HFFc6 (cell line): Measurements from ENCODE around the gene KREMEN2. TPM values are rescaled to one million over a fixed set of nuclear protein-coding genes. Genes with fewer than 3 reads are reported as not detected.

Source experiments
- DNase-seq: peaks from one replicate; pipeline ENCODE4 v3.0.0-alpha.2; 2018
- H3K27ac Mint-ChIP-seq: 2 replicates; pipeline ENCODE4 v1.8.0; 2020; ENCODE audit warnings: mild to moderate bottlenecking, mixed read lengths
- H3K27me3 Mint-ChIP-seq: 2 replicates; pipeline ENCODE4 v1.8.0; 2021; ENCODE audit warnings: mild to moderate bottlenecking, moderate library complexity, mixed read lengths; ENCODE audit not compliant: insufficient read depth
- H3K36me3 Mint-ChIP-seq: 2 replicates; pipeline ENCODE4 v1.8.0; 2021; ENCODE audit warnings: low read depth, mixed read lengths
- H3K4me1 Mint-ChIP-seq: 2 replicates; pipeline ENCODE4 v1.8.0; 2020; ENCODE audit warnings: low read depth, mixed read lengths
- H3K4me3 Mint-ChIP-seq: 2 replicates; pipeline ENCODE4 v1.8.0; 2020; ENCODE audit warnings: mild to moderate bottlenecking, moderate library complexity, mixed read lengths
- H3K9me3 Mint-ChIP-seq: 2 replicates; pipeline ENCODE4 v1.8.0; 2020; ENCODE audit warnings: mild to moderate bottlenecking, mixed read lengths
- total RNA-seq, 6 experiments: library from RNA; stranded (reverse); fragmentation: NEBNext Ultra II Directional; extraction: Animal tissue kit (Norgen Biotek cat#: 25700); gene quantifications; 2 replicates in 1 of 6; 3 replicates in 5 of 6; pipeline ENCODE4 v1.2.3, GENCODE V29; 2021
- TF ChIP-seq, protein P1 (sequence below): fragments of 200-600 bp; sonication (generic); IDR thresholded peaks from 2 replicates; pipeline ENCODE4 v1.5.0; 2021; ENCODE audit warnings: antibody characterized with exemption, mild to moderate bottlenecking

The KREMEN2 gene
- total RNA-seq, 6 experiments from 2014 or later: not detected

DNA sequence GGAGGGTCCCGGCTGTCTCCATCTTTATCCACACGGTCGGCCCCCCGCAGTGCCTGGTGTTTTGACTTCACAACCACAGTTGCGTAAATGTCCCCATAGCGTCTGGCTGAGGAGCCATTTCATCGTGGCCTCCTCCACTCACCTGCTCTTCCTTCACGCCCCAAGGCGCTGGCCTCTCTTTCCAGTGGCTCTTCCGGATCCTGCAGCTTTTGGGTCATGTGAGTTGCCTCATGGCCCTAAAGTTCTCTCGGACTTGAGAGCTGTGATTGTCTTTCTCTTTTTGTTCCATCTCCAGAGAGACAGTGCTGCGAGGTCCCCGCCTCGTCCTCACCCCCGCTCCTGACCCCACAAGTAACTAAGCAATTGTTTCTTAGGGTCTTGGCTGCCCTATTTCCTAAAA lies 29.6 kb upstream of the KREMEN2 start:
- no peaks in the 10 kb centered on the region; the same call in 1 of the 2 replicates for H3K27me3 Mint-ChIP-seq
- H3K4me3 Mint-ChIP-seq: no peak overlapping the region
- peaks cover 1% of the 10 kb centered on the region; the same call in 1 of the 2 replicates for H3K36me3 Mint-ChIP-seq
- TF ChIP-seq, protein P1, sequence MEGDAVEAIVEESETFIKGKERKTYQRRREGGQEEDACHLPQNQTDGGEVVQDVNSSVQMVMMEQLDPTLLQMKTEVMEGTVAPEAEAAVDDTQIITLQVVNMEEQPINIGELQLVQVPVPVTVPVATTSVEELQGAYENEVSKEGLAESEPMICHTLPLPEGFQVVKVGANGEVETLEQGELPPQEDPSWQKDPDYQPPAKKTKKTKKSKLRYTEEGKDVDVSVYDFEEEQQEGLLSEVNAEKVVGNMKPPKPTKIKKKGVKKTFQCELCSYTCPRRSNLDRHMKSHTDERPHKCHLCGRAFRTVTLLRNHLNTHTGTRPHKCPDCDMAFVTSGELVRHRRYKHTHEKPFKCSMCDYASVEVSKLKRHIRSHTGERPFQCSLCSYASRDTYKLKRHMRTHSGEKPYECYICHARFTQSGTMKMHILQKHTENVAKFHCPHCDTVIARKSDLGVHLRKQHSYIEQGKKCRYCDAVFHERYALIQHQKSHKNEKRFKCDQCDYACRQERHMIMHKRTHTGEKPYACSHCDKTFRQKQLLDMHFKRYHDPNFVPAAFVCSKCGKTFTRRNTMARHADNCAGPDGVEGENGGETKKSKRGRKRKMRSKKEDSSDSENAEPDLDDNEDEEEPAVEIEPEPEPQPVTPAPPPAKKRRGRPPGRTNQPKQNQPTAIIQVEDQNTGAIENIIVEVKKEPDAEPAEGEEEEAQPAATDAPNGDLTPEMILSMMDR: no peak
- H3K9me3 Mint-ChIP-seq: no peaks in the 10 kb centered on the region
- no peak for DNase-seq
- H3K4me1 Mint-ChIP-seq: no peaks in the 10 kb centered on the region
- no peak overlapping the region for H3K27ac Mint-ChIP-seq

DNA sequence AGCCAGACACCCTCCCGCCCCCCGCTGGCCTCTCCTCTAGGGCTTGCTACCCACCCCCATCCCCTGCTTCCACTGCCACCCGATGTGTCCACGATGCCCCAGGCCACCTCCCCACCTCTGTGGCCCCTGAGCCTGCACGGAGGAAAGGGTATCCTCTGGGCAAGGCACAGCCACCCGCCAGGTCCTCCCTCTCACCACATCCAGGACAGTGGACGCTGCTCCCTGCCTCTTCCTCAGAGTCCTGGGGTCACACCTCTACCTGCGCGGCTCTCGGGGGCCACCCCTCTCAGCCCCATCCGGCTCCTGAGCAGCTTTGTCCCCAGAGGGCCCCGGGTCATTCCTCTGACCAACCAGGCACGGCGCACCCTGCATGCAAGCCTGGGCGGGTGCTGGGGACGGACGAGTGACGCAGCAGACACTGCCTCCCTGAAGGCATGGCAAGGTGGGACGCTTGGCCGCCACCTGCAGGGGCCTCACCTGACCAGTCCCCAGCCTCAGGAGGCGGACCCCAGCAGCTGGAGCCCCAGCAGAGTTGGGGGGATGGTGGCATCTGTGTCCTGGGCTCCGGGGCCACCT lies 27.6 kb upstream of the KREMEN2 start:
- Mint-ChIP-seq H3K27ac (no peak overlapping the region), H3K4me3 (no peak overlapping the region), H3K9me3 (no peaks in the 10 kb centered on the region), H3K36me3 (peaks cover 9% of the 10 kb centered on the region), H3K27me3 (peaks cover 2% of the 10 kb centered on the region), H3K4me1 (no peaks in the 10 kb centered on the region)
- TF ChIP-seq, protein P1: no peak
- no peak for DNase-seq

DNA sequence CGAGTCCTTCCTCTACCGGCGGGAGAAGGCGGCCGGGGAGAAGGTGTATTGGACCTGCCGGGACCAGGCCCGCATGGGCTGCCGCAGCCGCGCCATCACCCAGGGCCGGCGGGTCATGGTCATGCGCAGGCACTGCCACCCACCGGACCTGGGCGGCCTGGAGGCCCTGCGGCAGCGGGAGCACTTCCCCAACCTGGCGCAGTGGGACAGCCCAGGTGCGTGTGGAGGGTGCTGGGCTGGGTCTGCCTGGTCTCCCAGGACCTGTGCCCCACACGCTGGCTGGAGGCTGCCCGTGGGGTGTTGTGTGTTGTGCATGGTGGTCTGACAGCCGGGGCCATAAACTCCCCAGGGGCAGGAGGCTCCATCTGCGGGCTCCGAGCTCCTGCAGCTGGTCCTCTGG lies 26.9 kb upstream of the KREMEN2 start:
- no peaks in the 10 kb centered on the region for H3K9me3 Mint-ChIP-seq
- H3K4me3 Mint-ChIP-seq: no peak overlapping the region
- no peak for DNase-seq

DNA sequence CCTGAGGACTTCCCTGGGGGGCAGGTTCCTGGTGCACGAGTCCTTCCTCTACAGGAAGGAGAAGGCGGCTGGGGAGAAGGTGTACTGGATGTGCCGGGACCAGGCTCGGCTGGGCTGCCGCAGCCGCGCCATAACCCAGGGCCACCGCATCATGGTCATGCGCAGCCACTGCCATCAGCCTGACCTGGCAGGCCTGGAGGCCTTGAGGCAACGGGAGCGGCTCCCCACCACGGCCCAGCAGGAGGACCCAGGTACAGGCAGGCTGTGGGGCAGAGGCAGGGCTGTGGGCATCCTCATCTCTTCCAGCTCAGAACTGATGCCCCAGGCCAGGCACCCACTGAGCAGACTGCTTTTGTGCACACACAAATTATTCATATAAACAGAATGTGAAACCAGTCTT lies 25.9 kb upstream of the KREMEN2 start:
- Mint-ChIP-seq H3K4me3 (no peak overlapping the region), H3K9me3 (no peaks in the 10 kb centered on the region), H3K27ac (no peak overlapping the region), H3K36me3 (peaks cover 12% of the 10 kb centered on the region), H3K4me1 (no peaks in the 10 kb centered on the region), H3K27me3 (peaks cover 2% of the 10 kb centered on the region)
- DNase-seq: no peak
- TF ChIP-seq, protein P1: no peak

More for the DNA sequence above, 26.9 kb upstream of the KREMEN2 start:
- TF ChIP-seq, protein P1: no peak
- peaks cover 9% of the 10 kb centered on the region for H3K36me3 Mint-ChIP-seq
- H3K27me3 Mint-ChIP-seq: peaks cover 2% of the 10 kb centered on the region
- no peaks in the 10 kb centered on the region for H3K4me1 Mint-ChIP-seq
- no peak overlapping the region for H3K27ac Mint-ChIP-seq

DNA sequence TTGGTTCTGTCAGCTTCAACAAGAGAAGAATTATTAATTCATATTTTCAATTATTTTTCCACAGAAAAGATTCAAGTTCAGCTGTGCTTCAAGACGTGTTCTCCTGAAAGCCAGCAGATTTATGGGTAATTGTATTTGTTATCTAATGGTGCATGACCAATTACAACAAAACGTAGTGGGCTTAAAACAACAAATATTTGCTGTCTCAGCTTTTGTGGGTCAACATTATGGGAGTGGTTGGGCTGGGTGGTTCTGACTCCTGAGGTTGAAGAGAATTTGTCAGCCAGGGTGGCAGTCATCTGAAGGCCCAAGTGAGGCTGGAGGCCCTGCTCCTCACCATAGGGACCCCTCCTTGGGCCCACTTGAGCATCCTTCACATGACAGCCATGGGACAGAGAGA lies 24.1 kb upstream of the KREMEN2 start:
- no peak overlapping the region for H3K27ac Mint-ChIP-seq
- no peaks in the 10 kb centered on the region for H3K4me1 Mint-ChIP-seq
- TF ChIP-seq, protein P1: no peak
- H3K4me3 Mint-ChIP-seq: no peak overlapping the region
- no peak for DNase-seq
- peaks cover 19% of the 10 kb centered on the region for H3K36me3 Mint-ChIP-seq
- H3K9me3 Mint-ChIP-seq: no peaks in the 10 kb centered on the region
- H3K27me3 Mint-ChIP-seq: peaks cover 2% of the 10 kb centered on the region; the same call in 1 of the 2 replicates
